ENCODE measurements around the gene DIP2C.

Gene DIP2C

GRCh38 chr10:274866-275265 is 414.6 kb downstream of the DIP2C start:
- peak overlapping the region; percentile 26 for H3K4me2 ChIP-seq (ENCODE audit: low read depth, low read length, poor library complexity, severe bottlenecking)
- H3K9ac ChIP-seq (ENCODE audit: low read depth, low read length, poor library complexity, severe bottlenecking): no peak overlapping the region
- no peaks in the 10 kb centered on the region for H3K79me2 ChIP-seq (ENCODE audit: insufficient read depth, low read length)
- no peaks in the 10 kb centered on the region for H3K27me3 ChIP-seq (ENCODE audit: insufficient read depth, low read length, poor library complexity, severe bottlenecking)
- peaks cover 57% of the 10 kb centered on the region for H3K4me1 ChIP-seq (ENCODE audit: insufficient read depth, low read length, poor library complexity, severe bottlenecking)
- no peaks in the 10 kb centered on the region for H4K20me1 ChIP-seq (ENCODE audit: insufficient read depth, low read length, poor library complexity, severe bottlenecking)
- no peaks in the 10 kb centered on the region for H3K9me2 ChIP-seq (replicated peaks; ENCODE audit: low read depth, low read length)
- H3K4me3 ChIP-seq (ENCODE audit: low read length, poor library complexity, severe bottlenecking): no peak overlapping the region
- no peaks in the 10 kb centered on the region for H3K36me3 ChIP-seq (ENCODE audit: insufficient read depth, low read length)
- TF ChIP-seq EZH2phosphoT487 (IDR thresholded peaks at IDR 0.05; ENCODE audit: borderline replicate concordance) (no peak), CTCF (conservative IDR thresholded peaks at IDR 0.05; ENCODE audit: low read length) (no peak)
- no peak overlapping the region for H2AFZ ChIP-seq (ENCODE audit: low read length)
- no peaks in the 10 kb centered on the region for H3F3A ChIP-seq (ENCODE audit: low read depth)
- H3K9me3 ChIP-seq (ENCODE audit: insufficient read depth, low read depth, low read length): no peaks in the 10 kb centered on the region

DNA sequence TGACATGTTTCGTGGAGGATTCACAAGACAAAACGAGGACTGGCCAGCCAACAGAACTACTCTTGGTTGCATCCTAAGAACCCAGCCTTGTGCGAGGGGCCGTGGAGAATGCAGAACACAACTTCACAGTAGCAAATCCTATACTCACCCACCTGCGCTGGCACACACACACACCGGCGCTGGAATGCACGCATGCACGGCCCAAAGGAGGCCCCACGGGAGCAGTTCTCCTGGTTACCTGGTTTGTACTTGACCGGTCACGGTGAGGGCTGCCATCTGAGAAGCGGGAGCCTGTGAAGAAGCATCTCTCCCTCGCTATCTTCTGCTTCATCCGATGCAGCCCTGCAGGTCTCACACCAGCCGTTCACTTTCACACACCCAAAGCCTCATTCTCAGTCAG is 416.4 kb downstream of the DIP2C start:
- Histone ChIP-seq H3K4me1 (ENCODE audit: insufficient read depth, low read length, poor library complexity, severe bottlenecking) (peaks cover 75% of the 10 kb centered on the region), H2AFZ (ENCODE audit: low read length) (no peak overlapping the region), H3K36me3 (ENCODE audit: insufficient read depth, low read length) (no peaks in the 10 kb centered on the region), H4K20me1 (ENCODE audit: insufficient read depth, low read length, poor library complexity, severe bottlenecking) (no peaks in the 10 kb centered on the region), H3K9me2 (replicated peaks; ENCODE audit: low read depth, low read length) (no peaks in the 10 kb centered on the region), H3K4me3 (ENCODE audit: low read length, poor library complexity, severe bottlenecking) (no peak overlapping the region), H3K27me3 (ENCODE audit: insufficient read depth, low read length, poor library complexity, severe bottlenecking) (no peaks in the 10 kb centered on the region), H3F3A (ENCODE audit: low read depth) (no peaks in the 10 kb centered on the region), H3K9ac (ENCODE audit: low read depth, low read length, poor library complexity, severe bottlenecking) (no peak overlapping the region), H3K9me3 (ENCODE audit: insufficient read depth, low read depth, low read length) (no peaks in the 10 kb centered on the region), H3K4me2 (ENCODE audit: low read depth, low read length, poor library complexity, severe bottlenecking) (no peak overlapping the region), H3K79me2 (ENCODE audit: insufficient read depth, low read length) (no peaks in the 10 kb centered on the region)
- TF ChIP-seq EZH2phosphoT487 (IDR thresholded peaks at IDR 0.05; ENCODE audit: borderline replicate concordance) (no peak), CTCF (conservative IDR thresholded peaks at IDR 0.05; ENCODE audit: low read length) (no peak)

GRCh38 chr10:271722-272121 is 417.7 kb downstream of the DIP2C start:
- Histone ChIP-seq H3K9ac (ENCODE audit: low read depth, low read length, poor library complexity, severe bottlenecking) (peak overlapping the region; percentile 2), H2AFZ (ENCODE audit: low read length) (no peak overlapping the region), H4K20me1 (ENCODE audit: insufficient read depth, low read length, poor library complexity, severe bottlenecking) (no peaks in the 10 kb centered on the region), H3F3A (ENCODE audit: low read depth) (no peaks in the 10 kb centered on the region), H3K9me3 (ENCODE audit: insufficient read depth, low read depth, low read length) (no peaks in the 10 kb centered on the region), H3K4me1 (ENCODE audit: insufficient read depth, low read length, poor library complexity, severe bottlenecking) (peaks cover 72% of the 10 kb centered on the region), H3K27me3 (ENCODE audit: insufficient read depth, low read length, poor library complexity, severe bottlenecking) (no peaks in the 10 kb centered on the region), H3K36me3 (ENCODE audit: insufficient read depth, low read length) (no peaks in the 10 kb centered on the region), H3K9me2 (replicated peaks; ENCODE audit: low read depth, low read length) (no peaks in the 10 kb centered on the region), H3K4me2 (ENCODE audit: low read depth, low read length, poor library complexity, severe bottlenecking) (peak overlapping the region; percentile 31), H3K79me2 (ENCODE audit: insufficient read depth, low read length) (no peaks in the 10 kb centered on the region), H3K4me3 (ENCODE audit: low read length, poor library complexity, severe bottlenecking) (no peak overlapping the region)
- TF ChIP-seq CTCF (conservative IDR thresholded peaks at IDR 0.05; ENCODE audit: low read length) (no peak), EZH2phosphoT487 (IDR thresholded peaks at IDR 0.05; ENCODE audit: borderline replicate concordance) (no peak)

Measured in Loucy (cell line).